Sigmoid colon (tissue), 4 donors: ENCODE results near the gene CCDC191.

Experiments
- CTCF ChIP-seq, 4 experiments: fragments of 450-650 bp in 3 of 4; fragments of 200-600 bp in 1 of 4; IDR thresholded peaks; one replicate each; pipeline ENCODE4 v1.5.1; 2016 to 2019; ENCODE audit warnings: antibody characterized with exemption in 4 of 4, mild to moderate bottlenecking in 3 of 4, moderate library complexity in 2 of 4
- EP300 ChIP-seq, 4 donors: sonication (generic); formaldehyde crosslinking; IDR thresholded peaks; one replicate each; pipeline ENCODE4 v1.6.1; 2017; ENCODE audit warnings: antibody characterized with exemption in 4 of 4
- POLR2A ChIP-seq, 2 donors: fragments of 450-650 bp; IDR thresholded peaks; one replicate each; pipeline ENCODE4 v1.6.1; 2016; ENCODE audit warnings: antibody characterized with exemption in 2 of 2, mild to moderate bottlenecking in 2 of 2, moderate library complexity in 2 of 2

DNA sequence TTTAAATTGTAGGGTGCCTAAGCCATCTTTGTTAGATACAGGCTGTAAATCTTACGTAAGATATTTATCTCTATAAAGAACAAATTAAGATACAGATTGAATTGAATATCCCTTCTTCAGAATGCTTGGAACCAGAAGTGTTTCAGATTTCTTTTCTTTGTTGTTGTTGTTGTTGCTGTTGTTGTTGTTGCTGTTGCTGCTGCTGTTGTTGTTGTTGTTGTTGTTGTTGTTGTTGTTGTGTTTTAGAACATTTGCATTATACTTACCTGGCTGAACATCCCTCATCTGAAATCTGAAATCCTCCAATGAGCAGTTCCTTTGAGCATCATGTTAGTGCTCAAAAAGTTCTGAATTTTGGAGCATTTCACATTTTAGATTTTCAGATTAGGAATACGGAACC is 26.8 kb upstream of the CCDC191 start:
- TF ChIP-seq CTCF (IDR thresholded peaks at IDR 0.05) (no peak), EP300 (IDR thresholded peaks at IDR 0.05) (no peak), POLR2A (IDR thresholded peaks at IDR 0.05) (no peak)
